HUES48 (cell line): ENCODE measurements around the gene RNU1-3.
"Not testable (repeated sequence)": the region's sequence is repeated elsewhere in the genome, so short reads cannot be mapped to it uniquely, and the experiment has no call there.

Source experiments
- H3K27ac ChIP-seq: one replicate; pipeline ENCODE4 v1.7.0; 2013; ENCODE audit warnings: low read depth, low read length, inconsistent platforms
- H3K27me3 ChIP-seq: 2 replicates; pipeline ENCODE4 v1.6.1; 2013; ENCODE audit warnings: mild to moderate bottlenecking, low read length; ENCODE audit not compliant: control insufficient read depth, insufficient read depth
- H3K36me3 ChIP-seq: 2 replicates; pipeline ENCODE4 v1.6.1; 2013; ENCODE audit warnings: low read length; ENCODE audit not compliant: control insufficient read depth, insufficient read depth
- H3K4me1 ChIP-seq: 2 replicates; pipeline ENCODE4 v1.6.1; 2013; ENCODE audit warnings: mild to moderate bottlenecking, low read length; ENCODE audit not compliant: control insufficient read depth, insufficient read depth
- H3K4me3 ChIP-seq: 2 replicates; pipeline ENCODE4 v1.5.1; 2013; ENCODE audit warnings: mild to moderate bottlenecking, low read depth, low read length
- H3K9ac ChIP-seq: 2 replicates; pipeline ENCODE4 v1.6.1; 2013; ENCODE audit warnings: mild to moderate bottlenecking, low read depth, low read length, moderate library complexity
- H3K9me3 ChIP-seq: 2 replicates; pipeline ENCODE4 v1.6.1; 2013; ENCODE audit warnings: low read length; ENCODE audit not compliant: control insufficient read depth, insufficient read depth

RNU1-3 gene

GRCh38 chr1:16621300-16621658 lies 45.5 kb downstream of the RNU1-3 start:
- Histone ChIP-seq H3K27me3 (no peaks in the 10 kb centered on the region), H3K9me3 (no peaks in the 10 kb centered on the region), H3K36me3 (peaks cover 30% of the 10 kb centered on the region), H3K9ac (no peak overlapping the region), H3K4me1 (no peaks in the 10 kb centered on the region), H3K4me3 (no peak overlapping the region), H3K27ac (no peak overlapping the region)

DNA sequence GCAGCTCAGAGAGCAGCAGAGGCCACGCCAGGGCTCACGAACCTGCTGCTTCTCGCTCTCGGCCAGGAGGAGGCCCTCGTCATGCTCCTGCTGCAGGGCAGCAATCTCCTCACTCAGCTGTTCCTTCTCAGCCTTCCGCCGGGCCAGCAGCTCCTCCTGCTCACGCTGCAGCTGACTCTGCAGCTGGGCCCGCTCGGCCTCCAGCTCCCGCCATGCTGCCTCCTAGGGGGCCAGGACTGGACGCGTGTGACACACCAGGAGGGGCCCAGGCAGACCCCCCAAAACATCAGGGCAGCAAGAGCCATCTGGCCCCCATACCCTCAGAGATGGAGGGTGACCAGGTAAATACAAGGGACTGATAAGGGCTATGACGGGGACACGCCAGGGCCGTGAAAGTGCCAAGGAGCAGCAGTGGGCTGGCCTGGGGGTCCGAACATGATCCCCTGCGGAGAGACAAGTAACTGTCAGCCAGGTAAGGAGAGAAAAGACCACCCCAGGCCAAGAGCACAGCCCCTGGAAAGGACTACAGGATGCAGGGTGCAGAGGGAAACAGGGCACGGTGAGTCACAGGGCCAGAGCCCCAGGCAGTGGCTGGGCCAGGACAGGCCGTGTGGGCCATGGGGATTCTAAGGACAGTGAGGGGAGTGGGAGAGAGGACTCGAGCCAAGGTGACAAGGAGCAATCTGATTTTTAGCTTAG lies 46.8 kb downstream of the RNU1-3 start:
- H3K36me3 ChIP-seq, result peaks cover 21% of the 10 kb centered on the region; the same call in 1 of the 2 replicates
- not testable (repeated sequence) for H3K27ac ChIP-seq, H3K9ac ChIP-seq

GRCh38 chr1:16618719-16619118 lies 48.0 kb downstream of the RNU1-3 start:
- Histone ChIP-seq H3K27me3 (peaks cover 19% of the 10 kb centered on the region), H3K9me3 (no peaks in the 10 kb centered on the region), H3K27ac (no peak overlapping the region), H3K36me3 (peaks cover 15% of the 10 kb centered on the region; the same call in 1 of the 2 replicates), H3K9ac (no peak overlapping the region), H3K4me3 (no peak overlapping the region), H3K4me1 (peaks cover 6% of the 10 kb centered on the region; the same call in 1 of the 2 replicates)

More for the DNA sequence above, 46.8 kb downstream of the RNU1-3 start:
- not testable (repeated sequence) for H3K4me1 ChIP-seq, H3K27me3 ChIP-seq, H3K9me3 ChIP-seq, H3K4me3 ChIP-seq

- H3K27ac ChIP-seq, result no peak overlapping the region
- H3K36me3 ChIP-seq, result peaks cover 8% of the 10 kb centered on the region; the same call in 1 of the 2 replicates
- peaks cover 19% of the 10 kb centered on the region for H3K27me3 ChIP-seq
- no peaks in the 10 kb centered on the region for H3K9me3 ChIP-seq
- H3K4me3 ChIP-seq, result no peak overlapping the region
- no peak overlapping the region for H3K9ac ChIP-seq
- H3K4me1 ChIP-seq, result peaks cover 6% of the 10 kb centered on the region; the same call in 1 of the 2 replicates
Observed at GRCh38 chr1:16617778-16618580, 48.8 kb downstream of the RNU1-3 start.

DNA sequence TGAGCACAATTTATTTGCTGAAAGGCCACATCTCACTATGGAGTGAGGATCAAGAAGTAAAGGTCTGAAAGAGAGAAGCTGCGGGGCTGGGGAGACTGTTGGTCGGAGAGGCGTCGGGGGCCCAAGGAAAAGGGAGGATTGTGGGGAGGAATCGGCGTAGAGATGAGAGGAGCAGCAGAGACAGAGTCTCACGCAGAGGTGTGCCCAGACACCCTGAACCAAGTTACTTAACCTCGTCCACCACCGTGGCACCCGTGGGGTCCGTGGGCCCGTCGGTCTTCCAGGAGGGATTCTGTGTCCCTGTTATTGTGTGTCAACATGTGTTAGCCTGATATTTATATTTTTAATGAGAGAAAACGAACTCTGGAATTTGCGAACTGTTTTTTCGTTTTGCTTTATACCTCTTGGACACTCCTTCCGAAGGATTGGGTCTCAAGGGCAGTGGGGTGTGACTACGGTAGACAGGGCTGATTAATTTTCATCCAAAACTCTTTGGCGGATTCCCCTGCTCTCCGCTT lies 49.6 kb downstream of the RNU1-3 start:
- H3K4me1 ChIP-seq, result peaks cover 10% of the 10 kb centered on the region
- H3K27me3 ChIP-seq, result peaks cover 25% of the 10 kb centered on the region
- no peaks in the 10 kb centered on the region for H3K9me3 ChIP-seq
- H3K36me3 ChIP-seq, result 0 out of 2 replicates have a peak, but pooled peaks cover 5% of the 10 kb centered on the region
- H3K9ac ChIP-seq, result no peak overlapping the region
- H3K27ac ChIP-seq, result no peak overlapping the region
- no peak overlapping the region for H3K4me3 ChIP-seq
